PFSK-1 (cell line): Measurements from ENCODE around the gene ANK2.

Source experiments
- FOXP2 ChIP-seq: optimal IDR thresholded peaks from 2 replicates; pipeline ENCODE3; 2011; ENCODE audit warnings: borderline replicate concordance, control low read depth, inconsistent platforms; ENCODE audit not compliant: insufficient read depth; ENCODE audit errors: extremely low read length, extremely low read depth
- POLR2AphosphoS5 ChIP-seq: IDR thresholded peaks from 2 replicates; pipeline ENCODE4 v1.6.1; 2012; ENCODE audit warnings: low read depth, mild to moderate bottlenecking, control low read depth, low read length, moderate library complexity
- REST ChIP-seq, 2 experiments: IDR thresholded peaks; 2 replicates each; pipeline versions ENCODE4 v1.6.1 to v1.8.0; 2011 to 2012; ENCODE audit warnings: low read depth in 2 of 2, low read length in 2 of 2, control low read depth in 1 of 2, inconsistent platforms in 1 of 2, mild to moderate bottlenecking in 1 of 2, moderate library complexity in 1 of 2; ENCODE audit not compliant: insufficient read depth in 1 of 2
- SIN3A ChIP-seq: IDR thresholded peaks from 2 replicates; pipeline ENCODE4 v1.6.1; 2012; ENCODE audit warnings: mild to moderate bottlenecking, low read length, moderate library complexity, borderline replicate concordance; ENCODE audit not compliant: insufficient read depth
- TAF1 ChIP-seq: IDR thresholded peaks from 2 replicates; pipeline ENCODE4 v1.6.1; 2012; ENCODE audit warnings: low read length, control low read depth, borderline replicate concordance; ENCODE audit not compliant: insufficient read depth

GRCh38 chr4:113347245-113347644, 297.8 kb downstream of the ANK2 start:
- no peak for TF ChIP-seq REST (IDR thresholded peaks at IDR 0.05; ENCODE audit: insufficient read depth in 1 of 2, low read depth in 2 of 2, low read length in 2 of 2)
- no peak for TF ChIP-seq POLR2AphosphoS5
- no peak for TF ChIP-seq FOXP2
- TF ChIP-seq TAF1, result no peak
- TF ChIP-seq SIN3A, result no peak
